AG08395 (cell line): ENCODE measurements around the gene PCP2.

Source experiments
- DNase-seq: peaks from one replicate; pipeline ENCODE4 v3.0.0; 2012; ENCODE audit warnings: mixed read lengths, low spot score

PCP2 gene

DNA sequence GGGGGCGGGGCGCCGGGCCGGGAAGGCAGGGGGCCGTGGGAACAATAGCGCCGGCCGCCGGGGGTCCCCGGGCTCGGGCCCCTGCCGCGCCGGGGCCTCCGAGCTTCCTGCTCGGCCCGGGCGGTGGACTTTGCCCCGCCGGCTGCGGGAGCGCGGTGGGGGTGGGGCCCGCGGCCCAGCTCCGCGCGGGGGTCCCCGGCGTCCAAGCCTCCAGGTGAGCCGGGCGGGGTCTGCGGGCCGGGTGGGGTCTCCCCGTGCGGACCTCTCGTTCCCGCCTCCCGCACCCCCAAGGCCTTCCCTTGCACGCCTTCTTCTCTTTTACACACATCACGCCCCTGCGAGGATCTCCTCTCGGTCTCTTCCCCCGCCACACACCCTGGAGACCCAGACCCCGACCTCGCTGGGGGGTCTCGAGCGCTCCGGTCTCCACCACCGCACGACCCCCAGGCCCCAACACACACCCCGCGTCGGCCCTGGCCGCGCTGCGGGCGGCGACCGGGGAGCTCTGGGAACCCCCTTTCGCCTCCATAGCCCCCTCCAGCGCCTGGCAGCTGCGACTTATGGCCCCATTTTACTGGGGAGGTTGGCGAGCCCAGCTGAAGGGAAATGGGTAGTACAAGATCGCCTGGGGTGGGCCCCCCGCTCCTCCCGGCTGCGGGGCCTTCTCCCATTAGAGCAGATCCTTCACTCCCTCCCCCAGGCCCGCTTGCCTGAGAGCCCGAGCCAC, 37.1 kb downstream of the PCP2 start:
- DNase-seq, result no peak

DNA sequence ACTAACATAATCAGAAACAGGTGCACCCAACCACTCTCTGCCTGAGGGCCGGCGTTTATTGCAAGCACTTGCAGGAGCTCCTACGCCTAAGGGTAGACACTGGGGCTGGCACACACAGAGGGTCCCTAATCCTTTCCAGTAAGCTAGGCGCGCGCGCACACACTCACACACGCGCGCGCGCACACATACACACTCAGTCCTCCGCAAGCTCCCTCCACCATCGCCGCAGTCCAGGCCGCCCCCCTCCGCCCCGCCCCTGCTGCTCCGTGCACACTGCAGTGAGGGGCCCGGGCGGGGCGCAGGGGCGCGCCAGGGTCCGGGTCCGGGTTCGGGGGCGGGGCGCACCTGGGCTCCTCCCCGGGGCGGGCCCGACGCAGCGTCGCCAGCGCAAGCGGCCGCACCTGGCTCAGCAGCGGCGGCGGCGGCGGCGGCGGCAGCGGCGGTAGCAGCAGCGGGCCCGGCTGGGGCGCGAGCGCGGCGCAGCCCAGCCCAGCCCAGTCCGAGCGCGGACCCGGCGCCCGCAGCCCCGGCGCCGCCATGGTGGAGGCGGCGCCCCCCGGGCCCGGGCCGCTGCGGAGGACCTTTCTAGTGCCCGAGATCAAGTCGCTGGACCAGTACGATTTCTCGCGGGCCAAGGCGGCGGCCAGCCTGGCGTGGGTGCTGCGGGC, 37.9 kb downstream of the PCP2 start, which contains the start of gene CAMSAP3:
Gene CAMSAP3 (plus strand): TSS at position 398 of the 668 bp plus-strand sequence. CDS start 140 bp downstream, at position 538.
- no peak for DNase-seq

DNA sequence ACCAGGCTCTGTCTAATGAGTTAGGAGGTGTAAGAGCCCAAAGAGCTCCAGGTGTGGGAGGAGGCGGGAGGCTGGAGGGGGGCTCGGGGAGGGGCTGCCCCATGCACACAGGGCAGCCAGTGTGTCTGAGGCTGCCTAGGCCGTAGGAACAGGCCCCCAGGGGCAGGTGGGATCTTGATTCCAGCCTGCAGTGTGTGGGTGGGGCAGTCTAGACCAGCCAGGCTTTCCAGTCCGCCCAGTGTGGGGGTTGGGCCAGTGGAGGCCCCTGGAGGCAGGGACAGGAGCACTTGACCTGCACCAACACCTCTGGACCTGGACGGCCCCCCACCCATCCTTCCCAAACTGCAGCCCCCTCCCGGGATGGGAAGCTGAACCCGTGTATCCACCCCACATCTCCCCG, 43.3 kb downstream of the PCP2 start:
- DNase-seq, result no peak

DNA sequence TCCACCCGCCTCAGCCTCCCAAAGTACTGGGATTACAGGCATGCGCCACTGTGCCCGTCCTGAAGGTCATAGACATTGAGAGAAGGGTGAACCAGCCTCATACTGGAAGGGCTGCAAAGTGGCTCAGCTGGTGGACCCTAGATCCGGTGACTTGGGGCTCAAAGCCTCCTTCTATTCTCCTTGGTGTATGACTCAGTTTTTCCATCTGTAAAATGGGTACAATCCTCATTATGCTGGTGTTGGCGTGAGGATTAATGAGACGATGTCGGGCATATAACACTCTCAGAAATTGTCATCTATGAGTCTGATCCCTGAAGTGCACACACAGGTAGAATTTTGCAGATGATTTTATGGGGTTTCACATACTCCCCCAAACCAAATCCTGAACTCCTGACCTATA, 43.7 kb downstream of the PCP2 start:
- DNase-seq, result no peak

DNA sequence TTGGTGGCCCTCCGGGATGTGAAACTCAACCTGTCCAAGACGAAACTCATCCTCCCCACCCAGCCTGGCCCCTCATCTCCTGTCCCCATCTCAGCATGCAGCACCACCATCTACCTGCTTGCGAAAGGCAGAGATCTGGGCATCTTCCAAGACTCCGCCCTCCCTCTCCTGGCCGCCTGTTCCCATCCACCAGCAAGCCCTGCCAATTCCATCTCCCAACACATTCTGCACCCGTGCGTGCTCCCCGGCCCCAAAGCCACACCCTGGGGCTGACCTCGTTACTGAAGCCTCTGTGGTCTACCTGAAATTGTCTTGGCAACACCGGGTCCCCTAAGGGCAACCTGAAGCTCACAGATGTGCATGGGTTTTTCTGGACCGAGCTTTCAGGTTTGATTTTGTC, 51.1 kb downstream of the PCP2 start:
- no peak for DNase-seq
